ENCODE data around the gene FAM110C.
"Not testable (repeated sequence)": the region's sequence is repeated elsewhere in the genome, so short reads cannot be mapped to it uniquely, and the experiment has no call there.

Gene FAM110C

DNA sequence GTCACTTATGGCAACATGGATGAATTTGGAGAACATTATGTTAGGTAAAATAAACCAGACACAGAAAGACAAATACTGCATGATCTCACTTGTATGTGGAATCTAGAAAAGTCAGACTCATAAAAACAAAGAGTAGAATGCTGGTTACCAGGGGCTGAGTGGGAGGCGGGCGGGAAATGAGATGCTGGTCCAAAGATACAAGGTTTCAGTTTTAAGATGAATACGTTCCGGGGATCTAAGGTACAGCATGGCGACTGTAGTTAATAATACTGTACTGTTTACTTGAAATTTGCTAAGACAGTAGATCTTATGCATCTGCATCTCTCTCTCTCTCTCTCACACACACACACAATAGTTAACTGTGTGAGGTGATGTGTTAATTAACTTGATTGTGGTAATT, 14.2 kb downstream of the FAM110C start:
- TF ChIP-seq, protein P1, sequence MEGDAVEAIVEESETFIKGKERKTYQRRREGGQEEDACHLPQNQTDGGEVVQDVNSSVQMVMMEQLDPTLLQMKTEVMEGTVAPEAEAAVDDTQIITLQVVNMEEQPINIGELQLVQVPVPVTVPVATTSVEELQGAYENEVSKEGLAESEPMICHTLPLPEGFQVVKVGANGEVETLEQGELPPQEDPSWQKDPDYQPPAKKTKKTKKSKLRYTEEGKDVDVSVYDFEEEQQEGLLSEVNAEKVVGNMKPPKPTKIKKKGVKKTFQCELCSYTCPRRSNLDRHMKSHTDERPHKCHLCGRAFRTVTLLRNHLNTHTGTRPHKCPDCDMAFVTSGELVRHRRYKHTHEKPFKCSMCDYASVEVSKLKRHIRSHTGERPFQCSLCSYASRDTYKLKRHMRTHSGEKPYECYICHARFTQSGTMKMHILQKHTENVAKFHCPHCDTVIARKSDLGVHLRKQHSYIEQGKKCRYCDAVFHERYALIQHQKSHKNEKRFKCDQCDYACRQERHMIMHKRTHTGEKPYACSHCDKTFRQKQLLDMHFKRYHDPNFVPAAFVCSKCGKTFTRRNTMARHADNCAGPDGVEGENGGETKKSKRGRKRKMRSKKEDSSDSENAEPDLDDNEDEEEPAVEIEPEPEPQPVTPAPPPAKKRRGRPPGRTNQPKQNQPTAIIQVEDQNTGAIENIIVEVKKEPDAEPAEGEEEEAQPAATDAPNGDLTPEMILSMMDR (IDR thresholded peaks at IDR 0.05; ENCODE audit: control extremely low read depth, extremely low read depth, low read depth, missing control alignments) = no peak
- CTCF ChIA-PET = no interaction called here
- POLR2A ChIA-PET = no interaction called here
- DNase-seq (ENCODE audit: extremely low spot score) = no peak

DNA sequence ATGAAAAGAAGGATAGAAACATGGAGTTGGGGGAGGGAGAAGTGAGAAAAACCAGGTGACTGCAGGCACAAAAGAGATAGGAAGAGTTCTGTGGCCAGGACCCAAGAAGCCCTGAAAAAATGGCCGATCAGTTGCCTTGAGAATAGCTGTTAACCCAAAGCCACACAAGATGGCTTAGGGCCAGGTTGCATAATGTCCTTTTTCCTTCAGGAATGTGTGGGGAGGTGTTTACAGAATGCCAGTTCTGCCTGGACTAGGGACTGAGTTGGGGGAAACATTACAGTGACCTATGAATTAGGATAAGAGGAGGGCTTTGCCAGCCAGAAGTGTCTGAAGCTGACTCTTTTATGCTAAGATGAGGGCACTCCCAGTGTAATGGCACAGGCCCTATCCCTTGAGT, 17.1 kb downstream of the FAM110C start:
- ChIA-PET POLR2A (no interaction called here), CTCF (no interaction called here)
- TF ChIP-seq, protein P1 (IDR thresholded peaks at IDR 0.05; ENCODE audit: control extremely low read depth, extremely low read depth, low read depth, missing control alignments) = no peak
- DNase-seq (ENCODE audit: extremely low spot score) = no peak

DNA sequence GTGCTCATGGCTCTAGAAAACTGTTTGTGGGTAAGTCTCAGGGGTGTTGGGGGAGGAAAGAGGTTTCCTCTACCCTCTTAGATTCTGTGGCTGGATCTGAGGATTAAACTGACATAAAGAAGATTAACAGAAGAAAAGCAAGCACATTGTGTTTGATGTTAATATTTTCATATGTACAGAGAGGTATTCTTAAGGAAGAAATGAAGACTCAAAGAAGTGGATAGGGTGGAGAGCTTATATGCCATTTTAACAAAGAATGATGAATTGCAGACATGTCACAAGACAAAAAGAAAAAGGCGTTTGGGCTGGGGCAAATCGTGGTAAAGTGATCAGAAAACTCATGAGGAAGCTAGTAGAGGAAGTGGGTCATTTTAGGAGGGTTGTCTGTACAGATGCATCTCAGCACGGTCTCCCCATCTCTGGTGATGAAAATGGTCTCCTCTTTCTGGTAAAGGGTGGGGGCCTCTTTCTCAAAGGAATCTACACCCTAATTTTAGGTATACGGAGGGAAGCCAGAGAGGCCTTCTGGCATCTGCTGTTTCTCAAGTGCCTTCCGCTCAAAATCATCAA, 17.8 kb downstream of the FAM110C start:
- ChIA-PET POLR2A (no interaction called here), CTCF (interaction anchor here (1.9 kb wide), 1 partner anchor 13 kb away, joined by 5 read pairs; no protein-coding TSS in a partner anchor)
- no peak for DNase-seq (ENCODE audit: extremely low spot score)
- TF ChIP-seq, protein P1 (IDR thresholded peaks at IDR 0.05; ENCODE audit: control extremely low read depth, extremely low read depth, low read depth, missing control alignments) = no peak

DNA sequence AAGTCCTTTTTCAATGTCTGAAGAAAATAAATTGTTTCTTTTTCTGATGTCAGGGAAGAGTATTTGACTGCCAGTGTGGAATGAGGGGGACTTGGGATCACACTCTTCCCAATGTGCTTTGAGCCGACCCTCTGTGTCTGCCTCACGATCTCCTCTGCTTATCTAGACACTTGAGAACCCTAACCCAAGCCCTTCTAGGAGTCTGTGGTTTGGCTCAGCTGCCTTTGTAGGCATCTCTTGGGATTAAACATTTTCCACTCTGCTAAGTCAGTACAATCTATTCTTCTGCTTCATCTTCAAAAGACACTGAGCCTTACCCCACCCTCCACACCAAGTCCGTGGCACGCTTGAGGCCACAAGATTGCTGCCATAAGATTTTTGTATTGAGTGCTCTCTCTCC, 19.4 kb downstream of the FAM110C start:
- ChIA-PET POLR2A (no interaction called here), CTCF (interaction anchor here (1.9 kb wide), 1 partner anchor 11 kb away, joined by 5 read pairs; no protein-coding TSS in a partner anchor)
- DNase-seq (ENCODE audit: extremely low spot score) = no peak
- TF ChIP-seq, protein P1 (IDR thresholded peaks at IDR 0.05; ENCODE audit: control extremely low read depth, extremely low read depth, low read depth, missing control alignments) = no peak

DNA sequence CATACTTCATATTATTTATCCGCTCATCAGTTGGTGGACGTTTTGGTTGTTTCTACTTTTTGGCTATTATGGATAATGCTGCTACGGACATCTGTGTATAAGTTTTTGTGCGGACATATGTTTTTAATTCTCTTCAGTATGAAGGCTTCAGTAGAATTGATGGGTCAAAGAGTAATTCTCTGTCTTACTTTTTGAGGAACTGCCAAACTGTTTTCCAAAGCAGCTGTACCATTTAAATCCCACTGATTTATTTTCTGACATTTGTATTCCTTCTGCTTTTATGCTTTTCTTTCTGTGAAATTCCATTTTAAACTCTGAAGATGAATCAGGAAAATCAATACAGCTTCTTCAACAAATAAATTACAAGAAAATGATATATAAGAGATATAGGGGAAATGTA, 20.8 kb downstream of the FAM110C start:
- TF ChIP-seq, protein P1 (IDR thresholded peaks at IDR 0.05; ENCODE audit: control extremely low read depth, extremely low read depth, low read depth, missing control alignments) = no peak
- no peak for DNase-seq (ENCODE audit: extremely low spot score)
- ChIA-PET CTCF (no interaction called here), POLR2A (no interaction called here)

DNA sequence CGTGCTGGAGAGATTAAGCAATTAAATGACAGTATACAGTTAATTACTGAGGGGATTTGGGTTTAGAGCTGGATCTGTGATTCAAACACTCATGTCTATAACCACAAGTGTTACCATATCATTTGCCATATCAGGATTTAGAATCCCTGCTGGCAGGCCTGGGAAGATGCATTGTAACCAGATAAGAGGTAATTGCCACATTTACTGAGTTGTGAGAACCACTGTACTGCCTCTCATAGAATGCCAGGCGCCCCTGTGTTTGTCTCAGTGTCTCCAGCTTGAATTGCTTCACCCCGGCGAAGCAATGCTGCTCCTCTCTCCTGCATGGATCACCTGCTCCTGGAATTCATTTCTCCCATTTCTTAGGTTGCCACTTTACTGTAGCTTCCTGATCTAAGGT, 21.7 kb downstream of the FAM110C start:
- CTCF ChIA-PET; DNase-seq (ENCODE audit: extremely low spot score); POLR2A ChIA-PET: not testable (repeated sequence)

DNA sequence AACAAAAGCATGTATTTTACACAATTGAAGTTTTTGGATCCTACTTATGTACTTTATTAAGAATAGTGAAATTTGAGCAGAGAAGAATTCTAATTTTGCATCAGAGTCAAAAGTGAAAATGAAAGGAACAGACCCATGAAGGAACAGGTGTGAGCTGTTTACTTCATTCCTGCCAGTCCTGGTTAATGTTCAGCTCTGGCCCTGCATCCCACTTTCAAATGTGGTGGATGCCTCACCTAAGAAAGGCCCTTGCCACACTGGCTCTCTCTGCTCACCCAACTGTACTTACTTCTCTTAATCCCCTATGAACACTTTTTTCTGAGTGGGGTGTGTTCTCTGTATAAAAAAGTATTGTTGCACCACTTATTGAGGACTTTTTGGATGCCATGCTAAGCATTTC, 22.2 kb downstream of the FAM110C start:
- no peak for DNase-seq (ENCODE audit: extremely low spot score)
- CTCF ChIA-PET = interaction anchor here (1.2 kb wide), 1 partner anchor 12 kb away, joined by 5 read pairs; no protein-coding TSS in a partner anchor
- POLR2A ChIA-PET = no interaction called here
- TF ChIP-seq, protein P1 (IDR thresholded peaks at IDR 0.05; ENCODE audit: control extremely low read depth, extremely low read depth, low read depth, missing control alignments) = no peak
